Kidney epithelial cell (primary cell): ENCODE data around the gene BCAR1. TPM values are rescaled to one million over a fixed set of nuclear protein-coding genes. Genes with fewer than 3 reads are reported as not detected.
"Not testable (repeated sequence)": the region's sequence is repeated elsewhere in the genome, so short reads cannot be mapped to it uniquely, and the experiment has no call there.

ENCODE experiments used
- DNase-seq: peaks from one replicate; pipeline ENCODE4 v3.0.0-alpha.2; 2010; ENCODE audit warnings: low read depth
- H3K27me3 ChIP-seq: 2 replicates; pipeline ENCODE4 v1.6.0; 2011; ENCODE audit warnings: low read length; ENCODE audit not compliant: control insufficient read depth, insufficient read depth
- H3K36me3 ChIP-seq: 2 replicates; pipeline ENCODE4 v1.5.1; 2011; ENCODE audit warnings: low read length; ENCODE audit not compliant: control insufficient read depth, insufficient read depth
- H3K4me3 ChIP-seq: 2 replicates; pipeline ENCODE4 v1.5.1; 2011; ENCODE audit warnings: low read depth, mild to moderate bottlenecking, control low read depth, low read length
- CTCF ChIP-seq: IDR thresholded peaks from 2 replicates; pipeline ENCODE4 v1.5.1; 2011; ENCODE audit warnings: mild to moderate bottlenecking, moderate library complexity, low read length, control low read depth, inconsistent platforms; ENCODE audit not compliant: insufficient read depth, poor library complexity, severe bottlenecking
- total RNA-seq: library from RNA; depleted of rRNA; stranded (reverse); fragments of >200 nt; gene quantifications from 2 replicates; pipeline ENCODE4 v1.2.3, GENCODE V29; 2015

BCAR1 gene
- total RNA-seq, 1 donor from 2014 or later = 93.8 TPM

GRCh38 chr16:75273054-75273925 lies 21.9 kb upstream of the BCAR1 start:
- peak; percentile 51 for DNase-seq
- TF ChIP-seq CTCF = no peak
- no peak overlapping the region for H3K4me3 ChIP-seq
- H3K36me3 ChIP-seq = no peaks in the 10 kb centered on the region
- no peaks in the 10 kb centered on the region for H3K27me3 ChIP-seq

- H3K36me3 ChIP-seq, DNase-seq, H3K4me3 ChIP-seq, H3K27me3 ChIP-seq: not testable (repeated sequence)
Measured at GRCh38 chr16:75272629-75273028, 21.2 kb upstream of the BCAR1 start.

GRCh38 chr16:75272097-75272551 lies 20.7 kb upstream of the BCAR1 start:
- DNase-seq = no peak
- H3K36me3 ChIP-seq = no peaks in the 10 kb centered on the region
- H3K27me3 ChIP-seq = no peaks in the 10 kb centered on the region
- no peak for TF ChIP-seq CTCF
- no peak overlapping the region for H3K4me3 ChIP-seq

GRCh38 chr16:75271441-75272096 lies 20.1 kb upstream of the BCAR1 start:
- no peak for DNase-seq
- no peaks in the 10 kb centered on the region for H3K27me3 ChIP-seq
- TF ChIP-seq CTCF = no peak
- no peak overlapping the region for H3K4me3 ChIP-seq
- no peaks in the 10 kb centered on the region for H3K36me3 ChIP-seq

GRCh38 chr16:75269358-75269757 lies 17.9 kb upstream of the BCAR1 start:
- DNase-seq, H3K36me3 ChIP-seq, H3K27me3 ChIP-seq, H3K4me3 ChIP-seq: not testable (repeated sequence)

GRCh38 chr16:75267631-75268264 lies 16.3 kb upstream of the BCAR1 start:
- no peak for DNase-seq
- Histone ChIP-seq H3K4me3 (no peak overlapping the region), H3K27me3 (no peaks in the 10 kb centered on the region), H3K36me3 (peaks cover 3% of the 10 kb centered on the region)
- TF ChIP-seq CTCF = no peak
